Skeletal muscle satellite cell (primary cell): ENCODE data around the gene NYAP1.
"Not testable (repeated sequence)": the region's sequence is repeated elsewhere in the genome, so short reads cannot be mapped to it uniquely, and the experiment has no call there.

Source experiments
- H3K27me3 ChIP-seq: 2 replicates; pipeline ENCODE4 v1.7.0; 2013; ENCODE audit warnings: low read length; ENCODE audit not compliant: control insufficient read depth, insufficient read depth
- H3K36me3 ChIP-seq: 2 replicates; pipeline ENCODE4 v1.7.0; 2013; ENCODE audit warnings: mild to moderate bottlenecking, control low read depth, low read length; ENCODE audit not compliant: insufficient read depth
- H3K4me1 ChIP-seq: 2 replicates; pipeline ENCODE4 v1.7.0; 2013; ENCODE audit warnings: low read length; ENCODE audit not compliant: control insufficient read depth, insufficient read depth
- H3K4me2 ChIP-seq: 2 replicates; pipeline ENCODE4 v1.7.0; 2013; ENCODE audit warnings: mild to moderate bottlenecking, low read length
- H3K4me3 ChIP-seq: 2 replicates; pipeline ENCODE4 v1.7.0; 2013; ENCODE audit warnings: low read length
- H3K9ac ChIP-seq: 2 replicates; pipeline ENCODE4 v1.7.0; 2013; ENCODE audit warnings: mild to moderate bottlenecking, low read depth, low read length, moderate library complexity
- H3K9me3 ChIP-seq: replicated peaks from 2 replicates; pipeline ENCODE4 v1.7.0; 2013; ENCODE audit warnings: mild to moderate bottlenecking, control low read depth, low read length

The NYAP1 gene

GRCh38 chr7:100486753-100487446 lies 3.2 kb downstream of the NYAP1 start:
- Histone ChIP-seq H3K4me1 (peaks cover 12% of the 10 kb centered on the region), H3K36me3 (no peaks in the 10 kb centered on the region)

GRCh38 chr7:100488333-100489095 lies 4.8 kb downstream of the NYAP1 start:
- no peaks in the 10 kb centered on the region for H3K36me3 ChIP-seq
- no peak overlapping the region for H3K4me3 ChIP-seq
- peaks cover 12% of the 10 kb centered on the region for H3K4me1 ChIP-seq
- no peak overlapping the region for H3K9ac ChIP-seq
- H3K27me3 ChIP-seq, result peaks cover 4% of the 10 kb centered on the region
- H3K4me2 ChIP-seq, result no peak overlapping the region
- H3K9me3 ChIP-seq, result no peaks in the 10 kb centered on the region

More at GRCh38 chr7:100486753-100487446, 3.2 kb downstream of the NYAP1 start:
- H3K27me3 ChIP-seq, result no peaks in the 10 kb centered on the region
- no peaks in the 10 kb centered on the region for H3K9me3 ChIP-seq
- H3K9ac ChIP-seq, result no peak overlapping the region
- no peak overlapping the region for H3K4me2 ChIP-seq
- no peak overlapping the region for H3K4me3 ChIP-seq

DNA sequence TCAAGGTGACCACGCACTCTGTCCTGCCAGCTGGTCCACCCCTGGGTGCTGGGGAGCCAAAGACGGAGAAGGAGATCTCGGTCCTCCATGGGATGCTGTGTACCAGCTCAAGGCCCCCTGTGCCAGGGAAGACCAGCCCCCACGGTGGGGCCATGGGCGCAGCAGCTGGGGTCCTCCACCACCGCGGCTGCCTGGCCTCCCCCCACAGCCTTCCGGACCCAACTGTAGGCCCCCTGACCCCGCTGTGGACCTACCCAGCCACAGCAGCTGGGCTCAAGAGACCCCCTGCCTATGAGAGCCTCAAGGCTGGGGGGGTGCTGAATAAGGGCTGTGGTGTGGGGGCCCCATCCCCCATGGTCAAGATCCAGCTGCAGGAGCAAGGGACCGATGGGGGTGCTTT lies 5.4 kb downstream of the NYAP1 start:
- Histone ChIP-seq H3K27me3 (peaks cover 4% of the 10 kb centered on the region), H3K9ac (no peak overlapping the region), H3K4me3 (no peak overlapping the region), H3K4me2 (no peak overlapping the region), H3K4me1 (peaks cover 12% of the 10 kb centered on the region), H3K9me3 (no peaks in the 10 kb centered on the region), H3K36me3 (no peaks in the 10 kb centered on the region)

- Histone ChIP-seq H3K4me3 (no peak overlapping the region), H3K36me3 (no peaks in the 10 kb centered on the region), H3K9me3 (no peaks in the 10 kb centered on the region), H3K4me2 (no peak overlapping the region), H3K27me3 (peaks cover 4% of the 10 kb centered on the region), H3K4me1 (peaks cover 12% of the 10 kb centered on the region), H3K9ac (no peak overlapping the region)
Measured at GRCh38 chr7:100489824-100490223, 6.1 kb downstream of the NYAP1 start.

- H3K9me3 ChIP-seq, result no peaks in the 10 kb centered on the region
- peaks cover 4% of the 10 kb centered on the region for H3K27me3 ChIP-seq
- H3K9ac ChIP-seq, result no peak overlapping the region
- peaks cover 7% of the 10 kb centered on the region for H3K4me1 ChIP-seq
- no peaks in the 10 kb centered on the region for H3K36me3 ChIP-seq
- no peak overlapping the region for H3K4me3 ChIP-seq
- H3K4me2 ChIP-seq, result no peak overlapping the region
Measured at GRCh38 chr7:100490483-100491191, 6.9 kb downstream of the NYAP1 start.

DNA sequence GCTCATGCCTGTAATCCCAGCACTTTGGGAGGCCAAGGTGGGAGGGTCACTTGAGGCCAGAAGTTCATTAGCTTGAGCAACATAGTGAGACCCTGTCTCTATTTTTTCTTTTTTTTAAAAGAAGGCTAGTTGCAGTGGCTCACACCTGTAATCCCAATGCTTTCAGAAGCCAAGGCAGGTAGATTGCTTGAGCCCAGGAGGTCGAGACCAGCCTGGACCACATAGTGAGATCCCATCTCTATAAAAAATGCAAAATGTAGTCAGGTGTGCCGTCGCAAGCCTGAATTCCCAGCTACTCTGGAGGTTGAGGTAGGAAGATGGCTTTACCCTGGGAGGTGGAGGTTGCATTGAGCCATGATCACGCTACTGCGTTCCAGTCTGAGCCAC lies 7.5 kb downstream of the NYAP1 start:
- no peak overlapping the region for H3K9ac ChIP-seq
- H3K4me1 ChIP-seq, result peaks cover 5% of the 10 kb centered on the region
- no peak overlapping the region for H3K4me3 ChIP-seq
- H3K36me3 ChIP-seq, result no peaks in the 10 kb centered on the region
- H3K27me3 ChIP-seq, result peaks cover 4% of the 10 kb centered on the region
- H3K9me3 ChIP-seq, result no peaks in the 10 kb centered on the region
- H3K4me2 ChIP-seq, result no peak overlapping the region

- H3K4me1 ChIP-seq, result peaks cover 5% of the 10 kb centered on the region
- peak overlapping the region; percentile 35 for H3K9ac ChIP-seq
- no peaks in the 10 kb centered on the region for H3K9me3 ChIP-seq
- peak overlapping the region; percentile 65 for H3K4me3 ChIP-seq
- peaks cover 4% of the 10 kb centered on the region for H3K27me3 ChIP-seq
- H3K36me3 ChIP-seq, result no peaks in the 10 kb centered on the region
- H3K4me2 ChIP-seq, result peak overlapping the region; percentile 78
Measured at GRCh38 chr7:100492738-100493475, 9.2 kb downstream of the NYAP1 start.

- no peaks in the 10 kb centered on the region for H3K9me3 ChIP-seq
- H3K4me1 ChIP-seq, result peaks cover 5% of the 10 kb centered on the region
- H3K9ac ChIP-seq, result peak overlapping the region; percentile 35
- H3K4me3 ChIP-seq, result peak overlapping the region; percentile 65
- peak overlapping the region; percentile 78 for H3K4me2 ChIP-seq
- H3K36me3 ChIP-seq, result no peaks in the 10 kb centered on the region
- H3K27me3 ChIP-seq, result peaks cover 4% of the 10 kb centered on the region
Measured at GRCh38 chr7:100493476-100494264, 9.9 kb downstream of the NYAP1 start.

GRCh38 chr7:100496509-100496908 lies 12.8 kb downstream of the NYAP1 start:
- Histone ChIP-seq H3K27me3 (peaks cover 4% of the 10 kb centered on the region), H3K4me2 (no peak overlapping the region), H3K4me1 (peaks cover 5% of the 10 kb centered on the region), H3K9ac (no peak overlapping the region), H3K4me3 (no peak overlapping the region), H3K9me3 (no peaks in the 10 kb centered on the region), H3K36me3 (no peaks in the 10 kb centered on the region)

- H3K27me3 ChIP-seq, H3K4me2 ChIP-seq, H3K36me3 ChIP-seq, H3K4me3 ChIP-seq, H3K9me3 ChIP-seq, H3K9ac ChIP-seq: not testable (repeated sequence)
- H3K4me1 ChIP-seq, result peaks cover 20% of the 10 kb centered on the region
Measured at GRCh38 chr7:100500743-100501142, 17.0 kb downstream of the NYAP1 start.
